Femur (tissue), 1 donor: Measurements from ENCODE around the gene EHD3.

Experiments used
- DNase-seq: peaks from one replicate; pipeline ENCODE4 v3.0.0-alpha.2; 2017

The EHD3 gene

GRCh38 chr2:31213601-31214443, 20.1 kb upstream of the EHD3 start:
- DNase-seq, result no peak

GRCh38 chr2:31214444-31214915, 19.5 kb upstream of the EHD3 start:
- DNase-seq, result no peak

- DNase-seq, result no peak
These were observed 17.2 kb upstream of the EHD3 start for GRCh38 chr2:31216734-31217133.

DNA sequence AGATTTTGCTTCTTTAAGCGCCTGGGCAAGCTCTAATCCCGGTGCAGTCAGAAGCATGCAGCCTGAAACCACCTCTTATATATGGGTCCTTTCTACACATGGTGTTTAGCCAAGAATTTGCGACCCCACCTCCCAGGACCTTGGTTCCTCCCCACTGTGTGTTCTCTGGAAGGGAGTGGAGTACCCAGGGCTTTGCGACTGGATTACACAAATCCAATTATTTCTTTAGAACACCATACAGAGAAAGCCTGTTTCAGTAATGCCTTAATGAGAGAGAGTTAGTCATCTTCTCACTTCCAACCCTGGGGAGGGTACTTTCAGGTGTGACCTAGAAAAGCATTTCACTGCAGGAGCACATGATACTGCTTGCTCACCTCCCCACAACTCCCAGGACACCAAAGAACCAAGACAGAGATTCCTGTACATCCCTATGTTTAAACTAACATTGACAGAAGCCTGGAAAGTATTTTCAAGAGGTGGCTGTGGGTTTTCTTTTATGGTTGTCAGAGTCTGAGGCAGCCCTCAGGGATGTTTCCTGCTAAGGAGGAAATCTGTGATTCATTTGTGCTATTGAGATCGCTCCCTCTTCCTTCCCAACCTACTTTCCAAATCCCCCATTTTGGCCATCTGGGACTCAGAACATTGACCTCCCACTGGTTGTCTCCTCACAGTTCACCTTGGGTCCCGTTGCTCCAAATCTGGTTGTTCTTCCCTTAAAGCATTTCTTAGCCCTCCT, 16.3 kb upstream of the EHD3 start, which contains the start of gene CAPN14:
CAPN14 (minus strand) TSS at position 51 of the 736 bp plus-strand sequence. CDS start 12,068 bp downstream, outside the sequence.
- DNase-seq, result no peak

DNA sequence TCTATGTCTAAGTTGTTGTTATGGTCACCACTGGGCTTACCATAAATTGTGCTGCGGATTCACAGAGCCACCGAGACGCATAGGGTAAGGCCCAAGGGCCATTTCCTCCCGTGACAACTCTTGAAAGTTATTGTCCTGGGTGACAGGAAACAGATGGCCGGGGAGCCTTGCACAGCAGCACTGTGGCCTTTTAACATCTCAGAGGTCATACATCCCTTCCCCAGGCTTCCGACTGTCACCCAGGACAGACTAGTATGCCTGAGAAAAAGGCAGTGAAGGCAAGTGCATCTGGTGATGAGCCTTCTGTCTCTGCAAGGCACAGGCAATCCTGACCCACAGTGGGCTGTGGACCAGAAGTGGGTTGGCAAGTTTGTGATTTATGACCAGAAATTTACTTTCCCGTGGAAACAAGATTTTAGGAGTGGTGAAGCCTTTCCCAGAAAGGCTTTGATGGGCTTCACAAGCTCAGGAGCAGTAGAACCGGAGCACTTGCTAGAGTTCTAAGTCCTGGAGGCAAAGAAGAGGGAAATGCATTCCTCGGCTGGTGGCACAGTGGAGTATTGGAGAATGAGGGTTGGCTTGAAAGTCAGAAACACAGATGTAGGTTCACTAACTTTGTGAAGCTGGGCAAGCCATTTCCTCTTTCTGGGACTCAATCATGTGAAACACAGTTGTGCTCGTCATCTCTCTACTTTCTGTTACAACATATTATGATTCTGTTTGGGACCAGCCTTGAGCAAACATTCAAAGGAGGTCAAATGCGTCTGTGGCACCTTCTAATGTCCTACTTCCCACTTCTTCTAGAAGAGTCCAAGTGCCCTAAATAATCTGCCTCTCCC, 14.6 kb upstream of the EHD3 start:
- no peak for DNase-seq

DNA sequence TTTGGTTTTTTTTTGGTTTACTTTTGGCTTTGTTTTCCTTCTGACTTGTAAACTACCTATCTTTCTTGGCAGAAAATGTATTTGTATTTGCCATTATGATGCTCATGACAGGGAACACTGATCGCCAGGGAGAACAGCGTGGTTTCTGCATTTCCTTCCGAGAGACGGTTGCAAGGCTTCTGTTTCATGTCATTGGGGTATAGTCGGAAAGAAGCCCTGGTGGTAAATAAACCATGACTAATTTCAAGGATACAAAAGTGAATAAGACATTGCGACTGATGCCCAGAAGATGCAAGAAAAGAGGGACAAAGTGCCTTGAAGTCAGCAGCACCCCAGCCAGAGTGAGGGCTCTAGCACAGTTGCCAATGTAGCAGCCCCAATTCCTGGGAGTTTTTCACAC, 12.4 kb upstream of the EHD3 start:
- no peak for DNase-seq

DNA sequence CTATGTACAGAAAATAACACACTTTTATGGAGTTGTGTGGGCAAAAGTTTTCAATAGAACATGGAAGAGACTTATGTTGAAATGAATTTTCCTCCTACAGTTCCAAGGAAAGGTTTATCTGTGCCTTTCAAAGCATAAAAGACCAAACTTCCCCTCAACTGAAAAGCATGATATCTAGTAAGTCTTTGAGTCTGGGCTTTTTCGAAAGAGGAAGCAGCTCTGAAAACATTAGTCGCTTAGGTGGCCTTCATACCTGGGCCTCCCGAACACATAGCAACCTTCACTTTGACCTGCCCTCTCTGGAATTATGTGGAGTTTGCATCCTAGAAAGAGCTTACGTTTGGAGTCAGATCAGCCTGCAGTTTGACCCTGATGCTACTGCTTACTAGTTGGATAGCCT, 11.9 kb upstream of the EHD3 start:
- DNase-seq, result no peak

- no peak for DNase-seq
These were observed 10.9 kb upstream of the EHD3 start for GRCh38 chr2:31223026-31223425.

DNA sequence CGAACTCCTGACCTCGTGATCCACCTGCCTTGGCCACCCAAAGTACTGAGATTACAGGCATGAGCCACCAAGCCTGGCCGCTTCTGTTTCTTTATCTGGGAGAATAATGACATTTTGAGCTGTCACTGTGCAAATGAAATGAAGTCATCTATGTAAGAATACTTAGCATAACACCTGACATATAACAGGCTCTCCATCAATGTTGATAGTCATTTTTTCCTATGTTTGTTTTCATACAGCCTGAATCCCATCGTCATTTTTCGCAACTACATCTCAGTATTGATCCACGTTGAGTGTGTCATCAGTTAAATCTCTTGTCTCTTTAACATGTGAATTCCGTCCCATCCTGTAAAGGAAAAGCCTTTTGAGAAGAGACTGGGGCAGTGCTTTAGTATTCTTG, 10.2 kb upstream of the EHD3 start:
- no peak for DNase-seq

- DNase-seq, result no peak
These were observed 7.7 kb upstream of the EHD3 start for GRCh38 chr2:31226266-31226665.

DNA sequence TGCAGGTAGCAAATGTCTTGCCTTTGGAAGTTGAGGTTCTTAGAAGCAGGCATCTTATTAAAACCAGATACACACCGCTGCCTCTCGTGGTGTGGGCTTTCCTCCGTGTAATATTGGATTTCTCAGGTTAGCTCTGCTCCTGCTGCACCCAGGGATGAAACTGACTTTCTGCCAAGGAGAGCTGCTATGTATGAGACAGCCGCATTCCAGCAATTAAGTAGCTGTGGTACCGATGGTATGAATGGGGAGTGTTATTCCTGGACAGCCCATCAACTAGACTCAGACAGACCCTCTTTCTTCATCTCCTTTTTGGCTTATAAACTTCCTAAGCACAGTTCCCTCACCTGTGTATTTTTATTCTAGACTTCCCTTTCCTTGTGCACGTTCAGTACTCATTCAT, 6.8 kb upstream of the EHD3 start:
- no peak for DNase-seq

- no peak for DNase-seq
These were observed 6.2 kb upstream of the EHD3 start for GRCh38 chr2:31227711-31228125.

GRCh38 chr2:31228717-31229116, 5.2 kb upstream of the EHD3 start:
- no peak for DNase-seq

- DNase-seq, result no peak
These were observed 3.2 kb upstream of the EHD3 start for GRCh38 chr2:31230751-31231150.

GRCh38 chr2:31231571-31232302, 2.2 kb upstream of the EHD3 start:
- DNase-seq, result no peak

DNA sequence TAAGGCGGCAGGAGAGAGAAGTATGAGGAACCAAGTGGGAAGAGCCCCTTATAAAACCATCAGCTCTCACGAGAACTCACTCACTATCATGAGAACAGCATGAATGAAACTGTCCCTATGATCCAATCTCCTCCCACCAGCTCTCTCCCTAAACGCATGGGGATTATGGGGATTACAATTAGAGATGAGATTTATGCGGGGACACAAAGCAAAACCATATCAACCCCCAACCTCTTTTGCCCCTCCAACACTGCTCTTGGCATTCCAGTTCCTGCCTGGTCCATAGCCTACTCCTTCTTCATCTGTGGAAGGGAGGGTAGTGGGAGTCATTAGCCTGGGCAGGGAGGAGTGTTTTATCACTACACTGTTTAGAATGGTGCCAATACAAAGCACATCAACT, 1.4 kb upstream of the EHD3 start:
- no peak for DNase-seq

DNA sequence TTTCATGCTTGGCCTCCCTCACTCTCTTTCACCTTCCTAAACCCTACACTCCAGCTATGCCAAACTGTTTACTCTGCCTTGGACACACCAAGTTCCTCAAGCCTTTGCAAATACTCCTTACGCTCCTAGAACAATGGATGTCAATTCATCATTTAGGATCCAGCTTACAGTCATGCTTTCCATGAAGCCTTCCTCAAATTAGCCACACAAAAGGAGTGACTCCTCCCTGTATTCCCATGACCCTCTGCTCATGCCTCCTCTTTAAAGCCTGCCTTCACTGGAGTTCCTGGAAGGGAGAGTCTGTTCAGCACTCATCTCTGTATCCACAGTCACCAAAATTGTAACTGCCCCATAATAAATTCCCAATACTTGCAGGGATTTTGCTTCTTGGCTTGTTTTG, 721 bp upstream of the EHD3 start:
- DNase-seq, result no peak

DNA sequence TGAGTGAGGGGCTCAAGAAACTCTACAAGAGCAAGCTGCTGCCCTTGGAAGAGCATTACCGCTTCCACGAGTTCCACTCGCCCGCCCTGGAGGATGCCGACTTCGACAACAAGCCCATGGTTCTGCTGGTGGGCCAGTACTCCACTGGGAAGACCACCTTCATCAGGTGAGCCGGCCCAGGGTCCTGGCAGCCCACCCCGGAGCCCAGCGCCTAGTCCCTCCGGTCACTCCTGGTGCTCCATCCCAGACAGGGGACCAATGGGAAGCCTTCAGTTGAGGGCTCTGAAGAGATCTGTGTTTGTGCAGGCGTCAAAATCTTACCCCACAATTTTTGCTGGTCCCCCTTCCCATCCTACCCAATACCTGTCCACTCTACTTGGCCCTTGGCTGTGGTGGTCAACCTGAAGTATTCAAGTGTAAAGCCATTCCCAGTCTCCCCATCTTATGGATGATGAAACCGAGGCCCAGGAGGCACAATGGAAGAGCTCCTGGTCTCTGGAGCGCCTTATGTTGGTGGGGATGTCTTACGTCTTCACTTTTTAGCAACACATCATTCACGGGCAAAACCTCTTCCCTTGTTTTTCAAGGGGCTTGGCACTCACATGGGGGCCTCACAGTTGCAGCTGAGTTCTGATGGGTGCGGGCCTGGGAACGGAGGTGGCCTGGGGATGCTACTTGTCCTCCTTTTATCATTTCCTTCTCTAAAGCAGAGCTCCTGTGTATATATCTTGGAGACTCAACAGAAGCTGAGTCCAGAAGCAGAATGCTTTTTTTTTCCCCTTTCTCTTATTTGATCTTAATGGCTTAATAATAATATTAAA, 941 bp downstream of the EHD3 start:
- DNase-seq, result no peak

GRCh38 chr2:31235504-31235902, 1.6 kb downstream of the EHD3 start:
- no peak for DNase-seq

- DNase-seq, result no peak
These were observed 2.7 kb downstream of the EHD3 start for GRCh38 chr2:31236433-31237205.
